Transverse colon (tissue), 4 donors: ENCODE measurements around the gene EIF4EBP3. TPM values are rescaled to one million over a fixed set of nuclear protein-coding genes. Genes with fewer than 3 reads are reported as not detected.

Source experiments
- DNase-seq: peaks from one replicate; pipeline ENCODE4 v3.0.0-alpha.2; 2019
- H3K27ac ChIP-seq, 4 donors: fragments of 200-600 bp; sonication (generic); 2 replicates each; pipeline ENCODE4 v1.5.1; 2016 to 2018; ENCODE audit warnings: inconsistent platforms in 4 of 4
- H3K27me3 ChIP-seq: fragments of 200-600 bp; sonication (generic); 2 replicates; pipeline ENCODE4 v1.5.1; 2017; ENCODE audit warnings: inconsistent platforms
- H3K36me3 ChIP-seq, 4 donors: fragments of 200-600 bp; sonication (generic); 2 replicates each; pipeline ENCODE4 v1.5.1; 2017 to 2019; ENCODE audit warnings: inconsistent platforms in 4 of 4
- H3K4me1 ChIP-seq, 4 donors: fragments of 200-600 bp; sonication (generic); 2 replicates each; pipeline ENCODE4 v1.5.1; 2017 to 2020; ENCODE audit warnings: inconsistent platforms in 4 of 4
- H3K4me3 ChIP-seq, 4 donors: fragments of 200-600 bp; sonication (generic); 1 replicate in 1 of 4; 2 replicates in 3 of 4; pipeline versions ENCODE4 v1.5.1 to v1.6.1; 2017 to 2019; ENCODE audit warnings: inconsistent platforms in 4 of 4
- H3K9me3 ChIP-seq, 2 donors: fragments of 200-600 bp; sonication (generic); 2 replicates each; pipeline ENCODE4 v1.5.1; 2017 to 2019; ENCODE audit warnings: inconsistent platforms in 2 of 2
- CTCF ChIP-seq, 5 experiments: fragments of 200-600 bp in 3 of 5; fragments of 450-650 bp in 2 of 5; sonication (generic) in 3 of 5; IDR thresholded peaks; 1 replicate in 2 of 5; 2 replicates in 3 of 5; pipeline ENCODE4 v1.5.1; 2016 to 2017; ENCODE audit warnings: antibody characterized with exemption in 5 of 5, inconsistent platforms in 3 of 5, mild to moderate bottlenecking in 2 of 5, moderate library complexity in 1 of 5
- EP300 ChIP-seq: sonication (generic); formaldehyde crosslinking; IDR thresholded peaks from one replicate; pipeline ENCODE4 v1.6.1; 2017; ENCODE audit warnings: antibody characterized with exemption, low read depth
- POLR2A ChIP-seq: fragments of 450-650 bp; IDR thresholded peaks from one replicate; pipeline ENCODE4 v1.6.1; 2016; ENCODE audit warnings: antibody characterized with exemption, mild to moderate bottlenecking, moderate library complexity
- POLR2AphosphoS5 ChIP-seq, 3 donors: sonication (generic); formaldehyde crosslinking; IDR thresholded peaks; one replicate each; pipeline ENCODE4 v1.6.1; 2016; ENCODE audit warnings: antibody characterized with exemption in 3 of 3
- WGBS, 2 donors: methylation state at CpG; one replicate each; pipeline ENCODE4 v1.1.5; 2018; ENCODE audit warnings: low coverage in 1 of 2; 5-methylcytosine and 5-hydroxymethylcytosine counted together
- in situ Hi-C, 4 donors: fragments of 200-750 bp; cut with MboI; loops; one replicate each; pipeline versions ENCODE4 v1.15.0 to v1.15.1; 2017; ENCODE audit warnings: low sequenced_read_pairs in 3 of 4, low pct_ligation_motif_present in 1 of 4, low pct_unique_long_range_greater_than_20kb in 1 of 4
- intact Hi-C: fragments of 100-400 bp; cut with DNase I; formaldehyde crosslinking; loops from one replicate; pipeline ENCODE4 v1.15.1; 2023; ENCODE audit warnings: low total_unique reads
- total RNA-seq, 4 donors: library from RNA; depleted of rRNA; stranded (reverse); fragments of >200 nt; gene quantifications; one replicate each; pipeline ENCODE4 v1.1.0, GENCODE V29; 2016

Gene EIF4EBP3
- total RNA-seq, 4 donors from 2014 or later: 18.0 to 56.0 (median 27.5) TPM; not detected in 1

GRCh38 chr5:140548300-140548688 is 832 bp downstream of the EIF4EBP3 start:
- DNase-seq: peak; percentile 85

GRCh38 chr5:140548791-140549190 is 1.3 kb downstream of the EIF4EBP3 start:
- Histone ChIP-seq H3K4me1 (peaks cover 33 to 52% (median 37%) of the 10 kb centered on the region in 4 donors), H3K27ac (peak overlapping the region; percentile 94 to 99 (median 96)), H3K27me3 (no peaks in the 10 kb centered on the region), H3K4me3 (peak overlapping the region in 1 of 4 donors; percentile 54), H3K9me3 (no peaks in the 10 kb centered on the region), H3K36me3 (peaks cover 0 to 19% (median 4%) of the 10 kb centered on the region in 4 donors)
- in situ Hi-C loops: no loop called here
- TF ChIP-seq POLR2A (no peak), EP300 (no peak), CTCF (IDR thresholded peaks at IDR 0.05) (no peak), POLR2AphosphoS5 (IDR thresholded peaks at IDR 0.05) (no peak)
- WGBS, 2 donors: 70 to 86% methylated on average over 2 to 7 of the region's 7 CpGs
- intact Hi-C loops: no loop called here
- DNase-seq: no peak

More at GRCh38 chr5:140548300-140548688, 832 bp downstream of the EIF4EBP3 start:
- intact Hi-C loops: no loop called here
- in situ Hi-C loops: no loop called here
- H3K9me3 ChIP-seq: no peaks in the 10 kb centered on the region
- no peaks in the 10 kb centered on the region for H3K27me3 ChIP-seq
- peak overlapping the region in 3 of 4 donors; percentile 34 to 54 (median 43) for H3K4me3 ChIP-seq
- H3K36me3 ChIP-seq: peaks cover 0 to 19% (median 4%) of the 10 kb centered on the region in 4 donors
- H3K27ac ChIP-seq: peak overlapping the region; percentile 94 to 99 (median 96)
- peaks cover 33 to 54% (median 38%) of the 10 kb centered on the region in 4 donors for H3K4me1 ChIP-seq
- WGBS, 2 donors: 27% methylated on average over 5 of the region's 5 CpGs; no CpG with 5 or more reads in 1 of the 2 donors
- TF ChIP-seq EP300: peak; percentile 86
- no peak for TF ChIP-seq CTCF (IDR thresholded peaks at IDR 0.05)
- peak; percentile 64 for TF ChIP-seq POLR2A
- TF ChIP-seq POLR2AphosphoS5 (IDR thresholded peaks at IDR 0.05): peak in 2 of 3 donors; percentile 83 to 88

- in situ Hi-C loops (loop anchor here in 1 of 4 donors (25.0 kb wide), 1 partner anchor 113 kb away; the partner anchor contains the start of genes DND1 and WDR55), intact Hi-C loops (no loop called here)
- Histone ChIP-seq H3K4me1 (peaks cover 33 to 57% (median 37%) of the 10 kb centered on the region in 4 donors), H3K4me3 (no peak overlapping the region), H3K9me3 (no peaks in the 10 kb centered on the region), H3K36me3 (peaks cover 0 to 19% (median 1%) of the 10 kb centered on the region in 4 donors), H3K27ac (peak overlapping the region; percentile 94 to 99 (median 96)), H3K27me3 (no peaks in the 10 kb centered on the region)
- DNase-seq: peak; percentile 81
- 65 to 78% methylated on average over 2 to 3 of the region's 3 CpGs for WGBS, 2 donors
- TF ChIP-seq POLR2AphosphoS5 (IDR thresholded peaks at IDR 0.05) (peak; percentile 66 to 86 (median 72)), POLR2A (peak; percentile 36), EP300 (no peak), CTCF (IDR thresholded peaks at IDR 0.05) (no peak)
These were observed 2.0 kb downstream of the EIF4EBP3 start for GRCh38 chr5:140549237-140550144.
